ENCODE measurements around the gene RNF225.
"Not testable (repeated sequence)": the region's sequence is repeated elsewhere in the genome, so short reads cannot be mapped to it uniquely, and the experiment has no call there.

Gene RNF225

DNA sequence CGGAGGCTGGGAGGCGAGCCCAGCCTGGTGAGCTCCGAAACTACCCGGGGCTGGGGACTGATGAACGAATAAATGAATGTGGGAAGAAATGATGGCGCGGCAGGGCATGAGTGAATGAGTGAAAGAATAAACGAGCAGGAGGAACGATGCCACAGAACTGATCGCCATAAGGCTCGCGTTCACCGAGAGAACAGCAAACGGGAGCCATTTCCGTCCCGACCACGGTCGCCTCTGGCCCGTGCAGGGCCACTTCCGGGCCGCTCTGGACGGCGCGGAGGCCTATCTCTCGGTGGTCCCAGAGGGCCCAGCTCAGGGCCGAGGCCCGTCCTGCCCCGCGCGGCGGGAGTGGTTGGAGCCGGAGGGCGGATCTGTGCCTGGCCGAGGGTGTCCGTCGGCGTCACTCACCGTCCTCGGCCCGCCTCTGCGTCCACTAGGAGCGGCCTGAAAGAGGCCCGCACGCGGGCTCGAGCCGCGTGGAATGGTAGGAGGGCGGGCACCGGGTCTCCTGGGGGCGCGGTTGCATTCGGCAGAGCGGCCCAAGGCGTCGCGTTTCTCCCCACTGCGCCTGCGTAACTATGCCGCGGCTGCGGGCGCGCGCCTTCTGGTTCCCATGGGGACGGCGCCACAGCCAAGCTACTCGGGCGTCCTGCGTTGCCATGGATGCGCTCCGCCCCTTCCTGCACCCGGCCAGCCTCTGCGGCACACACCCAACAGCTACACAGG lies 33.0 kb upstream of the RNF225 start, which contains the start of gene ZNF497:
Gene ZNF497, minus strand, starts transcription at position 480 of the 723 bp plus-strand sequence. CDS start 5,116 bp downstream, outside the sequence.
- DNase-seq: peak; percentile 99

DNA sequence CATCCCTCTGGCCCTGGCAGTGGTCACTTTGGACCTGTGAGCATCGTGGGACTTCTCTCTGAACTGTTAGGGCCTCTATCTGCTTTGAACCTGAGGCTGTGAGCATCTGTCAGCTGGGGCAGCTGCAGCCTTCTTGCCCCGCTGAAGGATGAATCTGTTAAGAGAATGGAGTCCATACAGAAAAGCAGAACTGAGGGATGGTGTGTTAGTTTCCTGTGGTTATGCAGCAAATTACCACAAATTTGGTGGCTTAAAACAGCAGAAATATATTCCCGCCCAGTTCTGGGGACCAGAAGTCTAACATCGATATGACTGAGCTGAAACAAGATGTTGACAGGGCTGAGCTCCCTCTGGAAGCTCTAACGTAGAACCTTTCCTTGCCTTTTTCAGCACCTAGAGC lies 31.3 kb upstream of the RNF225 start:
- DNase-seq: no peak

DNA sequence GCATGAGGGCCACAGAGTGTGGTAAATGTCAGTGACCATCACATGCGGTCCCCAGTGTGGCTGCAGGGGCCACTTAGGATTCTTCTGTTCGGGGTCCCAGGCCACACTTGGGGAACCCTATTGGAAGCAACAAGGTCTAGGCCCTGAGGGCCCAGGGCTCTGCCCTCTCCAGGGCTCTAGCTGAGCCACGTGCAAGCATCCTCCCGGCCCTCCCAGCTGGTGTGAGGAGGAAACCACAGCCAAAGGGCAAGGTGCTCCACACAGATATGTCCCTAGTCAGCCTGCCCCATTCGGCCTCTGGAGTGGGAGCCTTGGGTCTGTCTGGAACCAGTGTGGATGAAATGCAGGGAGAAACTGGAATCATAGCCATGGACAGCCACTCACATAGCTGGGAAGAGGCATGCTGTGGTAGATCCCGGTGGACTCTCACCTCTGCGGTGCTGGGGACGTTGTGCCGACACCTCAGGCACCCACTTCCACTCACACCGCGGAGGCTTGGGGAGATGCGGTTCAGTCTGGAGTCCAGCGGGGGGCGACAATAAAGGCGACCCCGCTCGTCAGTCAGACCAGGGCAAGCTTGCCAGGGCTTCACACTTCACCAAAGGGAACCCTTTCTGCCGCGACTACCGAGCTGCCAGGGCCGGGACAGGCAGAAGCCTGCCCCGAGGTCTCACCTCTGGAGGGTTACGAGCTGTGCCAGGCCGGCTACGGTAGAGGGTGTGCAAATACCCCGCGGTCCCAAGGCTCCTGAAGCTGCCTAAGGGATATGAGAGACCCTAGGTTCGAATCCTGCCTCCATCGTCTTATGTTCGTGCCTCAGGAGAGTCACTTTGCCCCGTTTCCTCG lies 28.6 kb upstream of the RNF225 start:
- no peak for DNase-seq

DNA sequence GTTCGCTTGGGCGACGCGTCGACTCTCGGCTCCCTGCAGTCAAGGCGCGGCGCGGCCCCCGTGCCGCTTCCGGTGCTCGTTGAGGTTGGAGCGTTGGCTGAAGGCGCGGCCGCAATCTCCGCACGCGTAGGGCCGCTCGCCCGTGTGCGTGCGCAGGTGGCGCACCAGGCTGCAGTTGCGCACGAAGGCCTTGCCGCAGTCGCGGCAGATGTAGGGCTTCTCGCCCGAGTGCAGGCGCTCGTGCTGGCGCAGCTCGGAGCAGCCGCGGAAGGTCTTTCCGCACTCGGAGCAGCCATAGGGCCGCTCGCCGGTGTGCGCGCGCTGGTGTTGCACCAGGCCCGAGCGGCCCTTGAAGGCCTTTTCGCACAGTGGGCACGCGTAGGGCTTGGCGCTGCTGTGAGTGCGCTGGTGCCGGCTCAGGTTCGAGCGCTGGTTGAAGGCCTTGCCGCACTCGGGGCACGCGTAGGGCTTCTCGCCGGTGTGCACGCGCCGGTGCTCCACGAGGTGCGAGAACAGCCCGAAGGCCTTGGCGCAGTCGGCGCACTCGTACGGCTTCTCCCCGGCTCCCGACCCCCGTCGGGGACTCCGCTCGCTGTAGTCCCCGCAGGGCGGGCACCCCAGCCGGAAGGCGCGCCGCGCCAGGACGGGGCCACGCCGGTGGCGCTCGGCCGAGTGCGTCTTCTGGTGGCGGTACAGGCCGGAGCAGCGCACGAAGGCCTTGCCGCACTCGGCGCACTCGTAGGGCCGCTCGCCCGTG lies 27.6 kb upstream of the RNF225 start:
- no peak for DNase-seq

DNA sequence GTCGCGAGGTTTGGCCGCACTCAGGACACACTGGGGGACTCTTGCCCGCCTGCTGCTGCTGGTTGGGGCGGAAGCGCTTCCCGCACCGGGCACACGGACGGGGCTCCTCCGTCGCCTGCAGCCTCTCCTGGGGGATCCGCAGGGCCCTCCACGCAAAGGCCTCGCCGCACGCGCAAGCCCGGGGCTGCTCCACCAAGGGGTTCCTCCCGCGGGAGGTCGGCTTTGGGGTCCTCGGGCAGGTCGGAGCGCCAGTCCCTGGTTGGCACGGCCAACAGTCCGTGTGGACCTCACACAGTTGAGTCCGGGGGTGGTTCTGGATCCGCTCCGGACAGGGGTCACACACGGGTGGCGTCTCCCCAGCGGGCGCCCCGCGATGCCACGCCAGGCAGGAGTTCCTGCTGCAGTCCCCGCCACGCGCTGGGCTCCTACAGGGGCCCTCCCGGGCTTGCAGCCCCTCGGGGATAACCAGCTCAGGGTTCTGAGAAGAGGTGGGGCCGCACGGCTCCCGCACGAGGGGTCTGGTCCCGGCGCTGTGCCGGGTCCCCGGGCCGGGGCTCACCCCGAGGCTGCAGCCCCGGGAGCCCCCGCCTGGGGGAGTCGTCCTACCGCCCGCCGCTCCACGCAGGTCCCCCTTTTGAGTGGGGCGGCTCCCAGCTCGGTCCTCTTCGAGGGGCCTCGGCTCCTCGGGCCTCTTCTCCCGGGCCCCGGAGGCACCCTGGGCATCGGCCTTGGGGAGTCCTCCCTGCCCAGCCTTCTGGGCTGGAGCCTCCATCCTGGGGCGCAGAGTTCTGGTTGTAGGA lies 26.7 kb upstream of the RNF225 start:
- DNase-seq: no peak

DNA sequence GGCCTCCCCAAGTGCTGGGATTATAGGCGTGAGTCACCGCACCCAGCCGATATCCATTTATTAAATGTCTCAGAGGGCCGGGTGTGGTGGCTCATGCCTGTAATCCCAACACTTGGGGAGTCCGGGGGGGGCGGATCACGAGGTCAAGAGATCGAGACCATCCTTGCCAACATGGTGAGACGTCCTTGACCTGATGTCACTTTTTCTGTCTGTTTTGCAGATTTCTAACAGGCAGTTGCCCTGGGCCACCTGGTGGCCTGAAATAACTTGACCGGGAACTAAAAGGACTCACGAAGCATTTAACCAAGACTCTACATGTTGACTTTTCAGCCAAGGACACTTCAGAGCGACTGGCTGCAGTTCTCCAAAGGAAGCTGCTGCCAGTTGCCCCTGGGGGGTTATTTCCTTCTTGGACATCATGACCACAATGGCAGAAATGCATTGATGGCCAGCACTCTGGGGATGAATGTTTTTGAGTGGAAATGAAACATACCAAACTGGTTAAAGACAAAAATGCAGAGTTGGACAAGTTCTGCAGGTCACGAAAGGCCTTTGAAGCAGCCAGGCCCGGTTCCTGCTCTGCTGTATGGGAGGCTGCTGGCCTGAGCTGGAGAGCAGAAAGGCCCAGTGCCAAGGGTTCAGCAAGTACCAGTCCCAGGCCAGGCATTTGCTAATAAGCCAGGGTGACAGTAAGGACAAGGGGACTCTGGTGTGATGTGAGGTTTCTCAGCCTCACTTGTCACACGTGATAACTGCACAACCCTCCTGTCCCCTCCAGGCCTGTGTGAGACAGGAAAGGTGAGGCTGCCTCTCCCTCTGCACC lies 22.9 kb upstream of the RNF225 start:
- DNase-seq: peak; percentile 39

DNA sequence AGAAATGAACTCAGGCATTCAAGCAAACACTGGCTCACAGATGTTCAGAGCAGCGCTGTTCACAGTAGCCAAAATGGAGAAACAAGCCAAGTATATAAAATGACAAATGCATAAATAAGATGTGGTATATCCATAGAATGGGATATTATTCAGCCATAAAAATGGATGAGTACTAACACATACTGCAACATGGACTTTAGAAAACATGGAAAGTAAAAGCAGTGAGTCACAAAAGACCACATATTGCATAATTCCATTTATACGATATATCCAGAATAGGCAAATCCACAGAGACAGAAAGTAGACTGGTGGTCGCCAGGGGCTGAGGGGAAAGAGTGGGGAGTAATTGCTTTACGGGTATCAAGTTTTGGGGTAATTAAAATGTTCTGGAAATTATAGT lies 21.3 kb upstream of the RNF225 start:
- DNase-seq: no peak

DNA sequence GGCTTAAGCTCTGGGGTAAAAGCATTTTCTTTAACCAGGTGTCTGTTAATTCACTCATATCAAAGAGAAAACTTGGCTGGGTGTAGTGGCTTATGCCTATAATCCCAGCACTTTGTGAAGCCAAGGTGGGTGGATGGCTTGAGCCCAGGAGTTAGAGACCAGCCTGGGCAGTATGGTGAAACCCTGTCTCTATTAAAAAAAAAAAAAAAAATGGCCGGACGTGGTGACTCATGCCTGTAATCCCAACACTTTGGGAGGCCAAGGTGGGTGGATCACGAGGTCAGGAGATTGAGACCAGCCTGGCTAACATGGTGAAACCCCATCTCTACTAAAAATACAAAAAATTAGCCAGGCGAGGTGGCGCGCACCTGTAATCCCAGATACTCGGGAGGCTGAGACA lies 18.7 kb upstream of the RNF225 start:
- DNase-seq: not testable (repeated sequence)

DNA sequence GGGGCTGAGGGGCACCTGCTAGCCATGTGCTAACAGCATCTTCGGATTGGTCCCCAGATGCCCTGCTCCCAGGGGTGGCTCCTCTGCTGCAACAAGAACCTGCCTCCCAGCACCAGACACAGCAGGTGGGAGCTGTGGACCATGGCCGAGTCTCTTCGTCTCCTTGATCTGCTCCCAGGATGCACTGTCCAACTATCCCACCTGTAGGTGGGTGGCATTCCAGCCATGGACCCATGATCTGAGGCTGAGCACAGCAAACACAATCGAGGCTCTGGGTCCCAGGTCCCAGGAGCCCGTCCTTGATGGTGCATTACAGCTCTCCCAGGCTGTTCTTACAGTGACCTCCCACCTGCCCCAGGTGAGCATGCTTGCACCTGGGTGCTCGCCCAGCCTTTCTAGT lies 16.2 kb upstream of the RNF225 start:
- DNase-seq: no peak

DNA sequence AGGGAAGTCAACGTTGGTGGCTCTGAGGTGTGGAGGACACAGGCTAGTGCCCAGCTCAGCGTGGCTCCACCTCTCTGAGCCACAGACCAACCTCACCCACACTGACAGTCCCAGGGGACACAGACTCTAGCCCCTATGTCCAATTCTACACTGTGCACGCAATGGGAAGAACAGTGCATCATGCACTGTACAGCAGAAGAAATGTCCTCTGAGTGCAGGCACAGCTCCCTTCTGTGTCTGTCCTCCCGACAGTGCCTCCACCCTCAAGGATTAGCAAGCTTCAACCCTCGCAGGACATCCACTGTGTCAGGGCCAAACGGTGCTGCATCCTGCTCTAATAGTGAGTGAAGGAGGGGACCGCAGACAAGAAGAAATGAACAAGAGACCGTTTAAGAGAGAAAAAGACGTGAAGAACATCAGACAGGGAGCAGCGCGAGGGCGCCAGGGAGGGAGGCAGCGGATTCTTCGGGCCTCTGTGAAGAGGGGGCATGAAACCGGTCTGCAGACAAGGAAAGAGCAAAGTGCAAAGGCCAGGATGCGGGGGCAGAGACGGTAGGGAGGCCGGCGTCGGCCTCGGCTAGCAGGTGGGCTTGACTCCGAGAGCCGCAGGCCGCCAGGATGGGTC lies 15.3 kb upstream of the RNF225 start:
- peak; percentile 64 for DNase-seq

DNA sequence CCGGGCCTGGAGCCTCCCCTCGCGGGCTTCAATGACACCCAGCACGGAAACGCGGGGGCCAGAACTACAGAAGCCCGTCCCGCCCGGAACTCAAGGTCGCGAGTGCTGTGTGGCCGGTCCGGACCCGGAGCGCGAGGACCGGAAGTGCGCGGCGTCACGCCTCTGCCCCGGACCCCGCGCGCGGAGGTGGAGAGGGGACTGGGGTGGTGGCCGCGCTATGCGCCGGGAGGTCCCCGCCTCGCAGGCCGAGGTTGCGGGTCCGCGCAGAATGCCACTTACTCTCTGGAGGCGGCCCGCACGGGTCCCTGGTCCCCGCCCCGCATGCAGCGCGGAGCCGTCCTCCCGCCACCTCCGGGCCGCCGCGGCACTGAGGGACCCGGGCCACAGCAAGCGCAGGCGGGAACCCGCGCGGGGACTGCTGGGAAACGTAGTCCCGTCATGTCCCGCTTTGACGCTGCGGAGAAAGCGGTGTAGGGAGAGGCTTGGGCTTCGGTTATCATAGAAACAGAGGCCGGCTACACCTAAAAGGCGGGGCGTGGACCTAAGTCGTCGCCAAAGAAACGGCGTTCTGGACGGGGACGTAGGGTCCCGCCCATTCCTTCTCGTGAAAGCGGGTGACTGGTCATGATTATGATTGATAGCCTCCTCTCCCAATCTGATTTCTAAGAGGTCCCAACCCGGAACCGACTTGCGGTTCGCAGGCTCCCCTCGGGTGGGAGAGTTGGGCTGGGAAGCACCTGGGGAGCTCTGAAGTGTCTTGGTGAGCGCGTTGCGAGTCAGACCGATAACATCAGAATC lies 14.6 kb upstream of the RNF225 start, which contains the start of gene ZNF837:
Gene ZNF837, minus strand, starts transcription at position 369 of the 798 bp plus-strand sequence. CDS start 11,698 bp downstream, outside the sequence.
- peak; percentile 100 for DNase-seq

DNA sequence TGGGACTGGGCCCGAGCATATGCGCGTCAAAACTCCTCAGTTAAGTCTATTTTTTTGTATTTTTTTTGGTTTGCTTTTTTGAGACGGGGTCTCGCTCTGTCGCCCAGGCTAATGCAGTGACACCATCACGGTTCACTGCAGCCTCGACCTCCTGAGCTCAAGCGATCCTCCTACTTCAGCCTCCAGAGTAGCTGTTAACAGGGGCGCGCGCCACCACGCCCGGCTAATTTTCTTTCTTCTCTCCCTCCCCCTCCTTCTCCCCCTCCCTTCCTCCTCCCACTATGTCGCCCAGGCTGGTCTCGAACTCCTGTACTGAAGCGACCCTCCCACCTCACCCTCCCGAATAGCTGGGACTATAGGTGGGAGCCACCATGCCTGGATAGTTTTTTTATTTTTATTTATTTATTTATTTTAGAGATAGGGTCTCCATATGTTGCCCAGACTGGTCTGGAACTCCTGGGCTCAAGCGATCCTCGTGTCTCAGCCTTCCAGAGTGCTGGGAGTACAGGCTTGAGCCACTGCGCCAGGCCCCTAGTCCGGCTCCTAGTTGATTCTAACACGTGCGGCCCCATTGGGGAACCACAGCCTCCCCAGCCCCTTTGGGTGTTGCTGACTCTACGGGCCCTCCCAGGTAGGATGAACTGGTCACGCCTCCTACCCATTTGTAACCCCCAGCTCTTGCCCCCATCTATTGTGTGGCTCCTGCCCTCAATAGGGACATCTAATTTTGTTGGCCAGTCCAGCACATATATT lies 13.8 kb upstream of the RNF225 start:
- DNase-seq: no peak

DNA sequence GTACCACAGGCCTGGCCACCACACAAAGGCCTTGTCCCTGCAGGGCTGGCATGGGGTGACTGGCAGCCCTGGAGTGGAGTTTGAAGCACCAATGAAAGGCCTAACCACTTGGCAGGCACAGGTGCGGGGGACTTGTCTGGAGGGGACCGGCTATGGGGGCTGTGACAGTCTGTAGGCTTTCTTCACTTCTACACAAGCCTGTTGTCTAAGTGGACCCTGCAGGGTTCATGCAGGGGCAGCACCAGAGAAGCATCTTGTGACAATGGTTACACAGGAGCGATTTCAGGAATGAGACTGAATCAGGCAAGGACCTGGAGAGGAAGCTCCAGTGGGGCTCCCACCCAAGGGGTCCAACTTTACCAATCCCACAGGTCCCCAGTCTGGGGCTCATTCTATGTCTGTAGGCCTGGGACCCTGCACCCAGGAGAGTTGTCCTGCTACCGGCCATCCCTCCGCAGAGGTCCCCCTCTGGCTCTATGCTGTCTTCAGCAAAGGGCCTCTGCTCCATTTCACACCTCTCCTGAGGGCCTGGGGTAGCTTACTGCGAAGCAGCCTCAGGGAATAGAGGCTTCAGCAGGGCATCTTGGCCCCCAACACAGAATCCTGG lies 12.4 kb upstream of the RNF225 start:
- no peak for DNase-seq

DNA sequence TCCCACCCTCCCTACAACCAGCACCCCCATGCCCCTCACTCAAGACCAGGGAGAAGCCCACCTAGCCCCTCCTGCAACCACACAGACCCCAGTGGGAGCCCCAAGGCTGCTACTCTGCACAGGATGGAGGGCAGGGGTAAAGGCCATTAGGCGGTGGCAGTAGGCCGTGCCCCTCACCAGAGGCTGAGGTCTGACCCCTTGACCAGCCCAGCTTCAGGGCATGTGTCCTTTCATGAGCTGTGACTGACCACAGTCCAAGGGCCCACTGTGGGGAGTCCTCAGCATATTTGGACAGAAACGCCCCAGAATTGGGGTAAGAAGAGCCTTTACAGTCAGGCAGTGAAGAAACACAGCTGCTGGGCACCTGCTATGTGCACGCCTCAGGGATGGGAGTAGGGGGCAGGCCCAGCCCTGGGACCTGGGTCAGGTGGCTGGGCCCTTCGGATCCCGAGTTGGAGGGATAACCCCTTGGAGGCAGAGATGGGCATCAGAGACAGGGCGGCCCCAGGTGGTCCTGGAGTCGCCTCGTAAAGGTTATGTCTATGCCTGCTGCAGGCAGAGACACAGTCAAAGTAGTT lies 10.1 kb upstream of the RNF225 start:
- no peak for DNase-seq

DNA sequence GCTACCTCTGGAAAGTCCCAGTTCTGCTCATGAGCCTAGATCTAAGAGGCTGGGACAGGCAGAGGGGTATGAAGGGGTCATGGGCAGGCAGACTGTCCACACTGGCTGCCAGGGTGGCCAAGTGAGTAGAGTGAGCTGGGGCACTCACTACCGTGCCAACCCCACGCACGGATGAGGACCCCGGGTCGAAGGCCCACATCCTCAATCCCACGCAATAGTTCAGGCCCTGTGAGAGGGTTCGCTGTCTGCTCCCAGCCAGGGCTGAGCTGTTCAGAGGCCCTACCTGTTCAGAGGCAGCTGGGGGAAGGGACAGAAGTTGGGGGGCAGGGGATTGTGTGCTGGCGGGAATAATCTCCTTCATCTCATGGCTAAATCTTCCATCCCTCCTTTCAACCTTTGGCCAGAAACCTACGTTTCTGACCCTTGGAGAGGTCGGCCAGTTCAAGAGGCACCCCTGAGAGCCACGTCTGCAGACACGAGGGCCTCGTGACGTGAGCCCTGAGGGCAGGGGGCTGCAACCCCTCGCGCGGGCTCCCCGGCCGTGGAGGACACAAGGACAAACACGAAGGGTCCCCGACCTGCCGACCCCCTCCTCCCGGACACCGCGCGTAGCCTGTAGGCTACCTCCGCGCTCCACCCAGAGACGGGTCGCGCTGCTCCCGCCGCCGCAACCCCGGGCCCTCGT lies 9.4 kb upstream of the RNF225 start:
- peak; percentile 71 for DNase-seq

DNA sequence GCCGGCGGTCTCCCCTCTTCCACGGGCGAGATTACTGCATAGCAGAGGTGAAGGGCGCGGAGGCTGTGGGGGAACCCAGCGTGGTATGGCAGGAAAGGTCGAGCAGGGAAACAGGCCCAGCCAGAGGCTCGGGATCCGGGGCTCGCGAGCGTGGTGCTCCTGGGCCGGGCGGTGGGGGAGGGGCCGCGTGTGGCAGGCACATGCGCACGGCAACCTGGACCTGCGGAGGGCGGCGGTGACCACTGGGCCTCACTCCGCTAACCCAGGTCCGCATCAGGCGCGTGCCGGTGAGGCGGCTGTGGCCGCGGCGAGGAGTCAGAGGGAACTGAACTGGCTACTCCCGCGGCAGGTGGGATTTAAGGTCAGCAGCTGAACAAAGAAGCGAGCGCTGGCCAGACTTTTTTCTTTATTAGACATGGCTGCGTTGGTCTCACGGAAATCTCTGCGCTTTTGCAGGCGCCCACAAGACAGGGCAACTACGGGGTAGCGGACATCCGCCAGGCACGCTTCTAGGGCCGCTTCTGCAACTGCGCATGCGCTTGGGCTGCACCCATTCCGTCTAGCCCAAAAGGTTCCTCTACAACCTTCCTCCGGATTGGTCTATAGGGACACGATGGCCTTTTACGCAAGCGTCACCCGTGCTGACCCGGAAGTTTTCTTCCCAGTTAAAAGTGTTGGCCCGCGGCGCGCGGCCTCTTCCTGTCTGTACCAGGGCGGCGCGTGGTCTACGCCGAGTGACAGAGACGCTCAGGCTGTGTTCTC lies 8.7 kb upstream of the RNF225 start, which contains the start of gene RPS5:
Gene RPS5, plus strand, starts transcription at position 694 of the 762 bp plus-strand sequence. CDS start 869 bp downstream, outside the sequence.
- peak; percentile 99 for DNase-seq
